GM12864 (cell line): ENCODE data around the gene DMAP1.

Source experiments
- DNase-seq: peaks from one replicate; pipeline ENCODE4 v3.0.0-alpha.2; 2011; ENCODE audit warnings: low read depth
- H3K4me3 ChIP-seq: 2 replicates; pipeline ENCODE4 v1.5.1; 2011; ENCODE audit warnings: mild to moderate bottlenecking, low read depth, low read length, control low read depth
- TF ChIP-seq, protein P1 (sequence below): IDR thresholded peaks from 2 replicates; pipeline ENCODE4 v1.5.1; 2011; ENCODE audit warnings: low read depth, mild to moderate bottlenecking, moderate library complexity, low read length, control low read depth, inconsistent platforms; ENCODE audit errors: missing control alignments

Gene DMAP1

DNA sequence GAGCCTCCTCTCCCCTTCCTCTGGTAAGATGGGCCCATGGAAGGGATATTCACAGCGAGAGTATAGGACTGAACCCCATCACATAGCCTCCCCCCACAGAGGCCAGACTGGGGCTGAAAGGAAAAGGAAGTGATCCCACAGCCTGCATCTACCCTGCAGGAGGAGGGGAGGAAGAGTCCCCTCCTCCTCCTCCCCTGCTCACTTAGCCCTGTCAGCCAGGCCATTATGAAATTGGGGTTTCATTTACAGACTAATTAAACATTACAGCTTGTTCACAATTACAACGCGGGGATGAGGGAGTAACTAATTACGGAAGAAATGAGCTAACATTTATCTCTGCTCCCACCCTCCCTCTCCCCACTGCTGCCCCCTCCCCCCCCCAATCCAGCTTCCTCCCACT is 25.4 kb downstream of the DMAP1 start:
- DNase-seq = no peak
- H3K4me3 ChIP-seq = no peak overlapping the region
- TF ChIP-seq, protein P1, sequence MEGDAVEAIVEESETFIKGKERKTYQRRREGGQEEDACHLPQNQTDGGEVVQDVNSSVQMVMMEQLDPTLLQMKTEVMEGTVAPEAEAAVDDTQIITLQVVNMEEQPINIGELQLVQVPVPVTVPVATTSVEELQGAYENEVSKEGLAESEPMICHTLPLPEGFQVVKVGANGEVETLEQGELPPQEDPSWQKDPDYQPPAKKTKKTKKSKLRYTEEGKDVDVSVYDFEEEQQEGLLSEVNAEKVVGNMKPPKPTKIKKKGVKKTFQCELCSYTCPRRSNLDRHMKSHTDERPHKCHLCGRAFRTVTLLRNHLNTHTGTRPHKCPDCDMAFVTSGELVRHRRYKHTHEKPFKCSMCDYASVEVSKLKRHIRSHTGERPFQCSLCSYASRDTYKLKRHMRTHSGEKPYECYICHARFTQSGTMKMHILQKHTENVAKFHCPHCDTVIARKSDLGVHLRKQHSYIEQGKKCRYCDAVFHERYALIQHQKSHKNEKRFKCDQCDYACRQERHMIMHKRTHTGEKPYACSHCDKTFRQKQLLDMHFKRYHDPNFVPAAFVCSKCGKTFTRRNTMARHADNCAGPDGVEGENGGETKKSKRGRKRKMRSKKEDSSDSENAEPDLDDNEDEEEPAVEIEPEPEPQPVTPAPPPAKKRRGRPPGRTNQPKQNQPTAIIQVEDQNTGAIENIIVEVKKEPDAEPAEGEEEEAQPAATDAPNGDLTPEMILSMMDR = no peak

DNA sequence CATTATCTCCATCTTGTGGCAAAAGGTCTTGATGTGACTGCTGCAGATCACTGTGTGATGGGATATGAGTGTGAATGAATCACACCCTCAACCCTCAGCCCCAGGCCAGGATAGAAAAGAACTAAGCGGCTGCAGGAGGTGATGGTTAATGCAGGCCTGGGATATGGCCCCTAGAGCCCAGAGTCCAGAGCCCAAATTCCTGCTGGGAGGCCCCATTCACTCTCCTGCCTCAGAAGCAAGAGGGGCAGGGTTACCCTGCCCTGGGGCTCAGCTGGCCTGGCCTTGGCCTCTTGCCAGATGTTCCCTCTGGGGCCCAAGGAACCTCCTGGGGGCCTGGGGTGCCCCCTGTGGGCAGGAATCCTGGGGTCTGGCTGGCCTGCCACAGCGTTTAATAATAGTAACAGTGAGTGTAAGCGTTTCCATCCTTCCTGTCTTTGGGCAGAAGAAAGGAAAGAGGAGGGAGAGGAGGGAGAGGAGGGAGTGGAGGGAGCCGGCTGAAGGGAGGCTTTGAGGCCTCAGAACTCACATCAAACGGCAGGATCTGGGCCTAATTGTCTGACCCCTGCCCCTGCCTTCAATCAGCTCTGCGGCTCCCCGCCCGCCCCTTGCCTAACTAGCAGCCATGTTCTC is 26.2 kb downstream of the DMAP1 start:
- DNase-seq = no peak
- no peak overlapping the region for H3K4me3 ChIP-seq
- TF ChIP-seq, protein P1 = no peak

DNA sequence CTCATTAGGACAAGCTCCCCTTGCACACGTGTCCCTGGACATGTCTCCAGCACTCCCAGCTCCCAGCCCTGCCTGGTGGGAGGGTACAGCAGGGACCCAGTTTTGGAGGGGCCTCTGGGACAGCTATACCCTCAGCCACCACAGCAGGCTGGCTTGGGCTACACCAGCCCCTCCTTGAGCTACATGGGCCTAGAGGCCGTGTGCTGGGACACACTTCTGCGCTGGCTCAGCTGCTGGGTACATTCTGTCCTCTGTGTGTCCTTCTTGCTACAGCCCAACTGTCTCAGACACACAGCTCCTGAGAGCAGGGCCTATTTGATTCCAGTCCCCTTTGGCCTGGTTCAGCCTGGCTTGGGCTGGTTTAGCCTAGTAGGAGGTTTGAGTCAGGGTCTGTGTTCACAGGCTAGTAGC is 26.7 kb downstream of the DMAP1 start:
- H3K4me3 ChIP-seq = no peak overlapping the region
- TF ChIP-seq, protein P1 = no peak
- DNase-seq = no peak

GRCh38 chr1:44240802-44241671 is 27.8 kb downstream of the DMAP1 start:
- TF ChIP-seq, protein P1 = no peak
- no peak for DNase-seq

DNA sequence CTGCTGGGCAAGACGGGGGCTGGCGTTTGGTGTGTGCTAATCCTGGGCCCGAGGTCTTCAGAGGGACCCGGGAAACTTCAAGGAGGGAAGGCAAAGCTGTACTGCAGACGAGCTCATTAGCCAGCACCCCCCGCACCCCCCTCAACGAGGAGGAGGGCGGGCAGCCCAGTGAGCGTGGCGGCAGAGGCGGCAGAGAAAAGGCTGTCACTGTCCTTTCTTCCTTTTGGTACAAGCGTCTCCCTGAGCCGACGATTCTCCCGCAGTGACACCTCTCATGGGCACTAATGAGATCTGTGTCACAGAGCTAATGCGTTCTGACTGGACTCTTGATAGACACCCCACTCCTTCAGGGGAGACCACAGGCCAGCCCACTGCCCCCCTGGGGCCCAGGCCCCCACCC is 29.5 kb downstream of the DMAP1 start:
- TF ChIP-seq, protein P1 = no peak

More at GRCh38 chr1:44240802-44241671, 27.8 kb downstream of the DMAP1 start:
- H3K4me3 ChIP-seq = no peak overlapping the region

GRCh38 chr1:44243782-44244495 is 30.7 kb downstream of the DMAP1 start:
- no peak overlapping the region for H3K4me3 ChIP-seq
- no peak for DNase-seq
- TF ChIP-seq, protein P1 = no peak

More for the DNA sequence above, 29.5 kb downstream of the DMAP1 start:
- DNase-seq = no peak
- no peak overlapping the region for H3K4me3 ChIP-seq
